Measurements from ENCODE around the gene SLC9A9.

GRCh38 chr3:143627336-143627735 is 220.9 kb downstream of the SLC9A9 start:
- no peak for TF ChIP-seq EZH2 (IDR thresholded peaks at IDR 0.05; ENCODE audit: borderline replicate concordance, low read depth, low read length, poor library complexity, severe bottlenecking)
- TF ChIP-seq, protein P1, sequence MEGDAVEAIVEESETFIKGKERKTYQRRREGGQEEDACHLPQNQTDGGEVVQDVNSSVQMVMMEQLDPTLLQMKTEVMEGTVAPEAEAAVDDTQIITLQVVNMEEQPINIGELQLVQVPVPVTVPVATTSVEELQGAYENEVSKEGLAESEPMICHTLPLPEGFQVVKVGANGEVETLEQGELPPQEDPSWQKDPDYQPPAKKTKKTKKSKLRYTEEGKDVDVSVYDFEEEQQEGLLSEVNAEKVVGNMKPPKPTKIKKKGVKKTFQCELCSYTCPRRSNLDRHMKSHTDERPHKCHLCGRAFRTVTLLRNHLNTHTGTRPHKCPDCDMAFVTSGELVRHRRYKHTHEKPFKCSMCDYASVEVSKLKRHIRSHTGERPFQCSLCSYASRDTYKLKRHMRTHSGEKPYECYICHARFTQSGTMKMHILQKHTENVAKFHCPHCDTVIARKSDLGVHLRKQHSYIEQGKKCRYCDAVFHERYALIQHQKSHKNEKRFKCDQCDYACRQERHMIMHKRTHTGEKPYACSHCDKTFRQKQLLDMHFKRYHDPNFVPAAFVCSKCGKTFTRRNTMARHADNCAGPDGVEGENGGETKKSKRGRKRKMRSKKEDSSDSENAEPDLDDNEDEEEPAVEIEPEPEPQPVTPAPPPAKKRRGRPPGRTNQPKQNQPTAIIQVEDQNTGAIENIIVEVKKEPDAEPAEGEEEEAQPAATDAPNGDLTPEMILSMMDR (conservative IDR thresholded peaks at IDR 0.05; ENCODE audit: low read depth, low read length) = no peak
